GM12878 (cell line): ENCODE measurements around the gene GID4. TPM values are rescaled to one million over a fixed set of nuclear protein-coding genes. Genes with fewer than 3 reads are reported as not detected.
A peak's percentile ranks its signal among the peaks of the same experiment; 100 is the strongest.

ENCODE experiments used
- ATAC-seq: fragments of 200-7000 bp; cut with Tn5 transposase; 3 replicates; pipeline ENCODE4 v1.9.1; 2020; ENCODE audit warnings: mild to moderate bottlenecking, moderate library complexity
- BruUV-seq: library from RNA; stranded (reverse); fragments of 400-500 nt; replicated peaks from 2 replicates; lab custom pipeline; 2021; lab: Mats Ljungman, UMichigan
- CTCF ChIA-PET: fragments of 300-600 bp; sonication (Branson Sonifier 250); formaldehyde crosslinking; extraction: SDS; loops from one replicate; lab custom pipeline; 2021; ENCODE audit warnings: inconsistent platforms; lab: Yijun Ruan, JAX
- POLR2A ChIA-PET: fragments of 350-600 bp; formaldehyde crosslinking; extraction: SDS; loops from one replicate; lab custom pipeline; 2021; ENCODE audit warnings: inconsistent platforms; lab: Charles Lee
- RAD21 ChIA-PET: fragments of 300-600 bp; sonication (Branson Sonifier 250); formaldehyde crosslinking; loops from one replicate; lab custom pipeline; 2023; ENCODE audit warnings: antibody characterized with exemption; ENCODE audit not compliant: unreplicated experiment; lab: Charles Lee
- SMC1A ChIA-PET: fragments of 300-600 bp; sonication (Branson Sonifier 250); formaldehyde crosslinking; loops from one replicate; lab custom pipeline; 2023; ENCODE audit not compliant: unreplicated experiment, uncharacterized antibody; lab: Charles Lee
- DNase-seq: peaks from one replicate; pipeline ENCODE4 v3.0.0-alpha.2; 2011; ENCODE audit warnings: low read depth, low spot score
- FAIRE-seq: peaks from 3 replicates; lab custom pipeline; 2011; peaks lifted over from hg19 to GRCh38; lab: Jason Lieb, UNC
- H2AFZ ChIP-seq: 2 replicates; pipeline ENCODE4 v1.6.0; 2011; ENCODE audit warnings: low read depth, low read length, control low read depth; ENCODE audit not compliant: control insufficient read depth
- H3K27ac ChIP-seq: 2 replicates; pipeline ENCODE4 v1.5.1; 2011; ENCODE audit warnings: control low read depth; ENCODE audit not compliant: control insufficient read depth, insufficient read depth
- H3K27me3 ChIP-seq, 2 experiments: replicated peaks in 1 of 2; 2 replicates each; pipeline versions ENCODE4 v1.6.0 to v1.6.1; 2011; ENCODE audit warnings: low read length in 1 of 2; ENCODE audit not compliant: control insufficient read depth in 2 of 2, insufficient read depth in 2 of 2
- H3K36me3 ChIP-seq, 2 experiments: 2 replicates each; pipeline ENCODE4 v1.5.1; 2011; ENCODE audit warnings: low read length in 1 of 2; ENCODE audit not compliant: control insufficient read depth in 2 of 2, insufficient read depth in 2 of 2
- H3K4me1 ChIP-seq: 2 replicates; pipeline ENCODE4 v1.6.1; 2011; ENCODE audit warnings: mild to moderate bottlenecking, low read length, moderate library complexity, mixed read lengths; ENCODE audit not compliant: control insufficient read depth, insufficient read depth
- H3K4me2 ChIP-seq: 2 replicates; pipeline ENCODE4 v1.6.0; 2011; ENCODE audit warnings: control low read depth; ENCODE audit not compliant: control insufficient read depth, insufficient read depth
- H3K4me3 ChIP-seq: fragments of 200-600 bp; sonication (generic); 2 replicates; pipeline ENCODE4 v1.5.1; 2016
- H3K79me2 ChIP-seq: 2 replicates; pipeline ENCODE4 v1.6.0; 2011; ENCODE audit warnings: low read length; ENCODE audit not compliant: control insufficient read depth, insufficient read depth
- H3K9ac ChIP-seq: 2 replicates; pipeline ENCODE4 v1.8.0; 2011; ENCODE audit warnings: low read length, control low read depth, mixed read lengths; ENCODE audit not compliant: control insufficient read depth, insufficient read depth
- H3K9me3 ChIP-seq: replicated peaks from 3 replicates; pipeline ENCODE4 v1.5.1; 2011; ENCODE audit warnings: mild to moderate bottlenecking, low read length; ENCODE audit not compliant: control insufficient read depth, insufficient read depth
- H4K20me1 ChIP-seq: 2 replicates; pipeline ENCODE4 v1.6.0; 2011; ENCODE audit not compliant: control insufficient read depth, insufficient read depth
- BMI1 ChIP-seq: fragments of 450-650 bp; IDR thresholded peaks from 2 replicates; pipeline ENCODE4 v1.6.1; 2016; ENCODE audit warnings: mild to moderate bottlenecking, moderate library complexity, borderline replicate concordance
- CBX3 ChIP-seq: fragments of 200-600 bp; sonication (generic); IDR thresholded peaks from 2 replicates; pipeline ENCODE4 v1.6.1; 2016; ENCODE audit warnings: low read depth, borderline replicate concordance
- EGR1 ChIP-seq, 2 experiments: IDR thresholded peaks; 1 replicate in 1 of 2; 2 replicates in 1 of 2; pipeline ENCODE4 v1.6.1; 2011 to 2012; ENCODE audit warnings: low read depth in 2 of 2, low read length in 2 of 2, borderline replicate concordance in 1 of 2, mild to moderate bottlenecking in 1 of 2, moderate library complexity in 1 of 2
- NRF1 ChIP-seq: conservative IDR thresholded peaks from 2 replicates; pipeline ENCODE4 v1.6.1; 2011; ENCODE audit warnings: mild to moderate bottlenecking, low read depth, low read length, improper control_type of control experiment
- PML ChIP-seq: IDR thresholded peaks from 2 replicates; pipeline ENCODE4 v1.6.1; 2012; ENCODE audit warnings: low read length, inconsistent platforms
- RUNX3 ChIP-seq: IDR thresholded peaks from 2 replicates; pipeline ENCODE4 v1.6.1; 2012; ENCODE audit warnings: low read length, inconsistent platforms
- SPI1 ChIP-seq: IDR thresholded peaks from 2 replicates; pipeline ENCODE4 v1.6.1; 2011; ENCODE audit warnings: low read depth, mild to moderate bottlenecking, low read length, moderate library complexity, borderline replicate concordance; ENCODE audit not compliant: insufficient read depth
- SUZ12 ChIP-seq: fragments of 200-600 bp; sonication (generic); IDR thresholded peaks from one replicate; pipeline ENCODE4 v1.6.1; 2018; ENCODE audit warnings: antibody characterized with exemption, mild to moderate bottlenecking; ENCODE audit not compliant: unreplicated experiment
- TCF12 ChIP-seq: IDR thresholded peaks from 2 replicates; pipeline ENCODE4 v1.6.1; 2011; ENCODE audit warnings: low read depth, mild to moderate bottlenecking, low read length
- ZBED1 ChIP-seq: IDR thresholded peaks from 2 replicates; pipeline ENCODE4 v1.6.1; 2016; ENCODE audit warnings: borderline replicate concordance
- WGBS: methylation state at CpG from one replicate; pipeline ENCODE4 v1.1.6; 2016; ENCODE audit warnings: low lambda C conversion rate; ENCODE audit not compliant: insufficient replicate concordance, insufficient coverage; ENCODE audit errors: missing lambda C conversion rate; 5-methylcytosine and 5-hydroxymethylcytosine counted together
- in situ Hi-C: fragments of 300-500 bp; cut with MboI; formaldehyde crosslinking; loops from 9 replicates; pipeline ENCODE4 v1.14.3; 2018; ENCODE audit warnings: mixed read lengths
- intact Hi-C: fragments of 100-400 bp; cut with micrococcal nuclease; formaldehyde crosslinking; loops from one replicate; pipeline ENCODE4 v1.14.2; 2022; ENCODE audit not compliant: unreplicated experiment
- polyA plus RNA-seq, 11 experiments: library from polyadenylated mRNA; depleted of rRNA in 4 of 11; unstranded in 6 of 11; stranded (reverse) in 5 of 11; fragments of >200 nt; fragmentation: Nextera tagmentation in 4 of 11; fragmentation: Illumina TruSeq in 1 of 11; extraction: Ambion mirVana in 4 of 11; extraction: Trizol in 1 of 11; gene quantifications; 1 replicate in 1 of 11; 2 replicates in 10 of 11; pipeline versions ENCODE4 v1.2.1 to v1.2.3, GENCODE V29; 2011 to 2016; ENCODE audit warnings: inconsistent platforms in 2 of 11, missing spikeins in 2 of 11, low read depth in 1 of 11
- total RNA-seq, 4 experiments: library from RNA; depleted of rRNA in 3 of 4; stranded (reverse); fragments of >200 nt in 3 of 4; fragmentation: Illumina TruSeq in 1 of 4; extraction: Trizol in 1 of 4; gene quantifications; 2 replicates each; pipeline versions ENCODE4 v1.2.1 to v1.2.3, GENCODE V29; 2013 to 2021
- TF ChIP-seq, protein P1 (sequence below): fragments of 450-650 bp; IDR thresholded peaks from 2 replicates; pipeline ENCODE4 v1.6.1; 2016; ENCODE audit warnings: mild to moderate bottlenecking
- TF ChIP-seq, protein P2 (sequence below): IDR thresholded peaks from 2 replicates; pipeline ENCODE4 v1.6.1; 2012; ENCODE audit warnings: low read depth, low read length, improper control_type of control experiment
- TF ChIP-seq, protein P3 (sequence below): IDR thresholded peaks from 2 replicates; pipeline ENCODE4 v1.6.1; 2011; ENCODE audit warnings: mild to moderate bottlenecking, low read depth, low read length, moderate library complexity; ENCODE audit not compliant: insufficient replicate concordance
- TF ChIP-seq, protein P4 (sequence below): fragments of 450-650 bp; IDR thresholded peaks from 2 replicates; pipeline ENCODE4 v1.6.1; 2017; ENCODE audit warnings: antibody characterized with exemption, mild to moderate bottlenecking, moderate library complexity

GID4 gene
- total and polyA plus RNA-seq, 10 of the 15 experiments (the other 5 are each of a cell fraction or from before 2014, with no cell fraction given) = 0.93 to 7.3 (median 3.6) TPM

DNA sequence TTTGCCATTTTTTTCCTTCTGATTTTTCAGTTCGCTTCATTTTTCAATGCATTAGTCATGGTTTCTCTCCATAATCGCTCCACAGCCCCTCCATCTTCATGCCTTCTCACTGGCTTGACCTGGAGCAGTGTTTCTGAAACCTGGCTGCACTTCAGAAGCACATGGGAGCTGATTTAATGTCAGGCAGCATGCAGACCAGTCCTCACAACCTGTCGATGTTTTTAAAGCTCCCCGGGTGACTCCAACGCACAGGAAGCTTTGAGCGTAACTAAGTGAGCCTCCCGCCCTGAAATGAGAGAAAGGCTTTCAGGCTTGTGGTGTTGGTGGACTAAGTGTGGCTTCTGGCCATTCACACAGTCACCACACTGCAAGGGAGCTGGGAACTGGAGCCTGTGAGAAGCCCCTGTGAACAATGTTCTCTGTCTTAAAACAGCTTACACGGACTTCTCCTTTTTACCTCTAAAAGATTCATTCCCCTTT lies 31.7 kb downstream of the GID4 start:
- H2AFZ ChIP-seq = no peak overlapping the region
- in situ Hi-C loops = no loop called here
- POLR2A ChIA-PET = interaction anchor here (0.6 kb wide), 1 partner anchor 18 kb away, joined by 3 read pairs; no protein-coding TSS in a partner anchor
- H3K27me3 ChIP-seq = no peaks in the 10 kb centered on the region
- intact Hi-C loops = no loop called here
- no peaks in the 10 kb centered on the region for H3K9me3 ChIP-seq
- no peaks in the 10 kb centered on the region for H4K20me1 ChIP-seq
- no peak for DNase-seq
- no peaks in the 10 kb centered on the region for H3K36me3 ChIP-seq
- 20% methylated on average over 8 of the region's 8 CpGs for WGBS
- SMC1A ChIA-PET = interaction anchor here (0.9 kb wide), 1 partner anchor 87 kb away, joined by 3 read pairs; no protein-coding TSS in a partner anchor
- no peak for FAIRE-seq
- H3K27ac ChIP-seq = no peak overlapping the region
- H3K4me3 ChIP-seq = no peak overlapping the region
- no peak overlapping the region for H3K9ac ChIP-seq
- BruUV-seq = no TSS peak
- RAD21 ChIA-PET = no interaction called here
- H3K4me2 ChIP-seq = no peak overlapping the region
- H3K79me2 ChIP-seq = no peaks in the 10 kb centered on the region
- H3K4me1 ChIP-seq = no peaks in the 10 kb centered on the region
- TF ChIP-seq, protein P1, sequence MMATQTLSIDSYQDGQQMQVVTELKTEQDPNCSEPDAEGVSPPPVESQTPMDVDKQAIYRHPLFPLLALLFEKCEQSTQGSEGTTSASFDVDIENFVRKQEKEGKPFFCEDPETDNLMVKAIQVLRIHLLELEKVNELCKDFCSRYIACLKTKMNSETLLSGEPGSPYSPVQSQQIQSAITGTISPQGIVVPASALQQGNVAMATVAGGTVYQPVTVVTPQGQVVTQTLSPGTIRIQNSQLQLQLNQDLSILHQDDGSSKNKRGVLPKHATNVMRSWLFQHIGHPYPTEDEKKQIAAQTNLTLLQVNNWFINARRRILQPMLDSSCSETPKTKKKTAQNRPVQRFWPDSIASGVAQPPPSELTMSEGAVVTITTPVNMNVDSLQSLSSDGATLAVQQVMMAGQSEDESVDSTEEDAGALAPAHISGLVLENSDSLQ = no peak
- TF ChIP-seq BMI1 (no peak), ZBED1 (no peak), NRF1 (no peak), EGR1 (IDR thresholded peaks at IDR 0.05; ENCODE audit: borderline replicate concordance in 1 of 2, low read depth in 2 of 2, low read length in 2 of 2) (no peak), SPI1 (peak; percentile 46; the same call in 1 of the 2 replicates), PML (no peak), RUNX3 (0 out of 2 replicates have a peak, but pooled peaks have one; percentile 10), CBX3 (no peak), TCF12 (no peak), SUZ12 (no peak)
- TF ChIP-seq, protein P2, sequence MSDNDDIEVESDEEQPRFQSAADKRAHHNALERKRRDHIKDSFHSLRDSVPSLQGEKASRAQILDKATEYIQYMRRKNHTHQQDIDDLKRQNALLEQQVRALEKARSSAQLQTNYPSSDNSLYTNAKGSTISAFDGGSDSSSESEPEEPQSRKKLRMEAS = no peak
- TF ChIP-seq, protein P3, sequence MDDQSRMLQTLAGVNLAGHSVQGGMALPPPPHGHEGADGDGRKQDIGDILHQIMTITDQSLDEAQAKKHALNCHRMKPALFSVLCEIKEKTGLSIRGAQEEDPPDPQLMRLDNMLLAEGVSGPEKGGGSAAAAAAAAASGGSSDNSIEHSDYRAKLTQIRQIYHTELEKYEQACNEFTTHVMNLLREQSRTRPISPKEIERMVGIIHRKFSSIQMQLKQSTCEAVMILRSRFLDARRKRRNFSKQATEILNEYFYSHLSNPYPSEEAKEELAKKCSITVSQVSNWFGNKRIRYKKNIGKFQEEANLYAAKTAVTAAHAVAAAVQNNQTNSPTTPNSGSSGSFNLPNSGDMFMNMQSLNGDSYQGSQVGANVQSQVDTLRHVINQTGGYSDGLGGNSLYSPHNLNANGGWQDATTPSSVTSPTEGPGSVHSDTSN = no peak
- TF ChIP-seq, protein P4, sequence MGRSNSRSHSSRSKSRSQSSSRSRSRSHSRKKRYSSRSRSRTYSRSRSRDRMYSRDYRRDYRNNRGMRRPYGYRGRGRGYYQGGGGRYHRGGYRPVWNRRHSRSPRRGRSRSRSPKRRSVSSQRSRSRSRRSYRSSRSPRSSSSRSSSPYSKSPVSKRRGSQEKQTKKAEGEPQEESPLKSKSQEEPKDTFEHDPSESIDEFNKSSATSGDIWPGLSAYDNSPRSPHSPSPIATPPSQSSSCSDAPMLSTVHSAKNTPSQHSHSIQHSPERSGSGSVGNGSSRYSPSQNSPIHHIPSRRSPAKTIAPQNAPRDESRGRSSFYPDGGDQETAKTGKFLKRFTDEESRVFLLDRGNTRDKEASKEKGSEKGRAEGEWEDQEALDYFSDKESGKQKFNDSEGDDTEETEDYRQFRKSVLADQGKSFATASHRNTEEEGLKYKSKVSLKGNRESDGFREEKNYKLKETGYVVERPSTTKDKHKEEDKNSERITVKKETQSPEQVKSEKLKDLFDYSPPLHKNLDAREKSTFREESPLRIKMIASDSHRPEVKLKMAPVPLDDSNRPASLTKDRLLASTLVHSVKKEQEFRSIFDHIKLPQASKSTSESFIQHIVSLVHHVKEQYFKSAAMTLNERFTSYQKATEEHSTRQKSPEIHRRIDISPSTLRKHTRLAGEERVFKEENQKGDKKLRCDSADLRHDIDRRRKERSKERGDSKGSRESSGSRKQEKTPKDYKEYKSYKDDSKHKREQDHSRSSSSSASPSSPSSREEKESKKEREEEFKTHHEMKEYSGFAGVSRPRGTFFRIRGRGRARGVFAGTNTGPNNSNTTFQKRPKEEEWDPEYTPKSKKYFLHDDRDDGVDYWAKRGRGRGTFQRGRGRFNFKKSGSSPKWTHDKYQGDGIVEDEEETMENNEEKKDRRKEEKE = no peak
- TF ChIP-seq, all 136 proteins: peak for 2
- CTCF ChIA-PET = interaction anchor here (1.0 kb wide), 1 partner anchor 39 kb away, joined by 3 read pairs; no protein-coding TSS in a partner anchor
- ATAC-seq = peak; percentile 53
